Stimulated activated CD8-positive, alpha-beta memory T cell treated with anti-CD3 and anti-CD28 coated beads, Interleukin-15, amount 100 ng/mL, for 24 hours (primary cell): ENCODE measurements around the gene AMER2.
"Not testable (repeated sequence)": the region's sequence is repeated elsewhere in the genome, so short reads cannot be mapped to it uniquely, and the experiment has no call there.

Experiments
- DNase-seq: peaks from one replicate; pipeline ENCODE4 v3.0.0-alpha.2; 2020; ENCODE audit warnings: low read depth

The AMER2 gene

DNA sequence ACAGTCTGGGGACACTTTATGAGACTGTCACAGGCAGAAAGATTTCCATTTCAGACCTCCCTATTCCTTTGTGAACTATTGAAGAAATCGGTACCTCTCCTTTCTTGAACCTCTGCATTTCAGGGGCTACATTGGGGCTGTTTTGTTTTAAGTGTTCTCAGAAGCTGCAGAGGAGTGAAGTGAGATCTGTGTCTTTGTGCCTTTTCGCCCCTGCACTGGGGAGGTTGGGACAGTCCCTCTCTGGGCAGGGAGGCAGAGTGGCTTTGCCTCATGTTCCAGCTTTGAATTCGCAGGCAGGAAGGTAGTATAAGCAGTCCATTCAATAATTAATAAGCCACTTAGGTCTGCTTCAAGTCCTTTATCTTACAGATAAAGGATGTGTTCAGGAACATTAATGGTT, 9.5 kb upstream of the AMER2 start:
- no peak for DNase-seq

DNA sequence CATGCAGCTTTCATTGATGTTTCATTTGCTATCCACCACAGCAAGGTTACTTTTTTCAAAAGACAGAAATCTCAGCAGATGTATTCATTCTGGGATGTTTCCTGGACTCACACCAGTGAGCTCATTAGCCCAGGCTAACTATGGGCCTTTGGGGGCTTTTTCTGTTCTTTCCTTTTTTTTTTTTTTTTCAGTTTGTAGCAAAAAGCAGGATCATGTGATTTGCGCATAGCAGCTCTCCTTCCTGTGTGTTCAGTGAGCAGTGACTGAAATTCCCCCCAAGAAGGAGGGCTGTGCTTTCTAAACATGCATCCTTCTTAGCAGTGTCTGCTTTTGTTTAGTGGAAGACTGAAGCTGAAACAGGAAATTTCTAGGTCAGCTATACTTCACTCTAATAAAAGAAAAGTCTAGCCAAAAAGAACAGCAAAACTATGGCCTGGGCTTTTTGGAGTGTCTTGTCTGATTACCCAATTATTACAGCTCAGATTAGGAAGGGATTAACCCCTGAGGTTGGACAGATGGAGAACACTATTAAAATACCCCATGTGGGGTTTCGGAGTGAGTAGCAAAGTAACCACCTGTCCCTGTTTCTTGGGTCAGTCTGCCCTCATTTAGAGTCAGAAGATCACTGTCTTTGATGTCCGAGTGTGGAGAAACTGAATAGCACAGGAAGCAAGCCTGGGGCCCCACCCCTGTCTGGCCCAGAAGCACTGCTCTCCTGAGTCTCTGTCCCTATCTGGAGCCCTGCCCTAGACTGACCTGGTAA, 8.9 kb upstream of the AMER2 start:
- no peak for DNase-seq

DNA sequence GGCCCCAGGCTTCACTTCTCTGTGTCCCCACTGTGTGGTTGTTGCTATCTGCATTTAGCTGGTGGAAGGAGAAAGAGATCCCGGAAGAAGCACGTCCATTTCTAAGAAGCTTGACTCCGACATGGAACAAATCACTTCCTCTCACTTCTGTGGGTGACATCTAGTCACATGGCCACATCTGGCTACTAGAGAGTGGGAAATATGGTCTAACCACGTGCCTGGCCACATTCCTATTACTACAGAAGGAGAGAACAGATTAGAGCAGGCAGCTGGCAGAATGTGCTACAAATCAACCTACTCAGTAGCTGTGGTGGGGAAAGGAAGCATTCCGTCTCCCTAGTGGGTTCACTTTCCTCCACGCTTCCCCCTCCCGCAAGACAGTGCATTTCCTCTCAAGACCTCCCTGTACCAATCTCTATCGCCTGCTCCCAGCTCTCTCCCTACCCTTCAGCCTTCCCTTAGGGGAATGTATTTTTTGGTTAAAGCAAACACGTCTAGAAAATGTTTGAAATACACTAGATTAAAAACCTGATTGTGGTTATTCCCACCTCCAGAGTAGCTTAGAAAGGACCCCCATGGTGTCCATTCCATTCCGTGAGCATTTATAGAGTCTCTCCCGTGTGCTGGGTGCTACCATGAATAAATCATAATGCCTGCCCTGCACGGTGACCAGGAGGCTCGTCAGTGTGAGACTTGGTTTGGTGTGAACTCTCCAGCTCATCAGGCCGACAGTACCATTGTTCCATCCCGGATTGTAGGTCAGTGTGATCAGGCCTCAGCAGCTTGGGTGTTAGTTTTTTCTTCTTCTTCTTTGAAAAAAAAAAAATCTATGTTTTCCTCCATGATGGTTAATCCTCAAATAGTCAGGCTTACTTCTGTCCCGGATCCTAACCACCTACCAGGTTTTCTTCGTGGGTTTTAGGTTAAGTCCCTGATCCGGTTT, 8.0 kb upstream of the AMER2 start:
- no peak for DNase-seq

DNA sequence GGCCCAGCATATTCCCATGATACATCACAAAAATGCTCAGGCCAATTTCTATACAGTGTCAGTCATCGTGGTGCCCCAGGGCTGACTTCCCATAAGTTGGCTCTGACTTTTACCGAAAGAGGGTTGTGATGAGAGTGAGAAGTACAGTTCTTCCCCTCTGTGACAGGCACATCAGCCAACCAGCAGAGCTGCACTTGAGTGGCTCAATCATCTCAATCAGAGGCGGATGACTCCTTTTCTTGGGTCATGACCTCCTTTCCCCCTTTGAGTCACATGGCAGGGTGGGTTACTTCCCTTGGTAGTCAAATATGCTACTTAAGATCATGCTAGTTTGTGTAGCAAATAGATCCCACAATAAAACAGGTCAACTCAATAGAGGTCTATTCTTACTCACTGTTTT, 6.9 kb upstream of the AMER2 start:
- no peak for DNase-seq

DNA sequence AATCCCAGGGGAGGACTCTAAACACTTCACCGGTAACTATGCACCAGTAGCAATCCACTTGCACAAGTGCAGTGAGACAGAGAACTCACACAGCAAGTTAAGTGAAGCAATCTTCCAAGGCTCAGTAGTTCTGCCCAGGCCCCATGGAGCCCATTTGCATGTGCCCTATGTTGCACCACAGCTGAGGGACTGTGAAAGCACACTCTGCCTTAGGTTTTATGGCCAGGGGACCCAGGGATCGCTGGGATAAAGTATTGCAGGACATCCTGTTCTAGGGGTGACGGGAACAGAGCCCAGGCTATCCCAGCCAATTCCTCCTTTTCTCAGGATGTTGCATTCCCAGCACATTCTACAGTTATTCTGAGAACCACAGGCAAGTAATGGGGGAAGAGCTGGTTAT, 6.0 kb upstream of the AMER2 start:
- no peak for DNase-seq

DNA sequence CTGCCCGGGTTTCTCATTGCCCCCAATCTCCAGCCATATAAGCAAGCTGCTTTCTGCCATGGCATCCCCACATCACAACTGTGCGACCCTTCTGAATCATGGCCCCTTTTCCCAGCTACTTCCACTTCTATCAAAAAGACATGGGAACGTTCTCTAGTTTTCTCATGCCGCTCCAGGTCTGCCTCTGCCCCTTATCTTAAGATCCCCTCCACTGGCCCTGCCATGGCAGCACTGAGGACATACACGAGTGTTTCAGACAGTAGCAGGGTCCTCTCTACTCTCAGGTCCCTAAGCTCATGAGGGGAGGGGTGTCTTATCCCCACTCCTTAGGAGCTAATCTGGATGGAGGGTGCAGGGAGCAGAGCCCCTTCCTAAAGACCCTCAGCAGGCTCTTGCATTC, 5.5 kb upstream of the AMER2 start:
- no peak for DNase-seq

DNA sequence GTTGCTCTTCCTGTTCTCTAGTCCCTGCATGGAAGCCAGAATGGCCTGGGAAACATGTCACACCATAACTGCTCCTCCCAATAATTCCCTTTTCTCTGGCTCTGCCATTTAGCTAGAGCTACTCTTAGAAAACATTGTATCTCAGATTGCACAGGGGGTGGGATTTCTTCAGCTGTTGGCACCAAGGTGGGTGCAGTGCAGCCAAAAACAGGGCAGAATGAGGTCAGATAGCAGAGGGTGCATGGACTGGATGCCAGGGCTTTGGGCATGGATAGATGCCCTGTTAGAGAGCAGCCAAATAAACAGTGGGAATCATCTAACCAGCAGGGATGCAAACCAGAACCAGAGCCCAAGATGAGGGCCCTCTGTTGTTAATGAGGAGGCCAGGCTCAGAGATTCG, 4.9 kb upstream of the AMER2 start:
- DNase-seq = no peak

DNA sequence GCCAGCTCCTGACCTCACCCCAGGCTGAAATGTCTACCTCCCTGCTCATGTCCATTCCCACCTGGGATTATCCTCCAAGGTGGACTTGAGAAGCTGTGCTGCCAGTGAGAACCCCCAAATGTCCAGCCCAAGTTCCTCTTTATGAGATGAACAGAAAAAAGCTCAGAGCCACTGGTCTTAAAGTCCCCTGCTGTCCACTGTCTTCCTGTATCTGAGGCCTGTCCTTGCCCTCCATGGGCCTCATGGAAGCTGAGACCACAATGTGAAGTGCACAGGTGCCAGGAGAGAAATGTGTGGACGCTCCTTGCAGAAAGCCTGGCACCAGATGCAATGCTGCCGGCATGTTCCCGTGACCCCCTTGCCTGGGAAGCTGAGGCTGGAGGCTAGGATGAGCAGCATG, 3.3 kb upstream of the AMER2 start:
- DNase-seq = no peak

DNA sequence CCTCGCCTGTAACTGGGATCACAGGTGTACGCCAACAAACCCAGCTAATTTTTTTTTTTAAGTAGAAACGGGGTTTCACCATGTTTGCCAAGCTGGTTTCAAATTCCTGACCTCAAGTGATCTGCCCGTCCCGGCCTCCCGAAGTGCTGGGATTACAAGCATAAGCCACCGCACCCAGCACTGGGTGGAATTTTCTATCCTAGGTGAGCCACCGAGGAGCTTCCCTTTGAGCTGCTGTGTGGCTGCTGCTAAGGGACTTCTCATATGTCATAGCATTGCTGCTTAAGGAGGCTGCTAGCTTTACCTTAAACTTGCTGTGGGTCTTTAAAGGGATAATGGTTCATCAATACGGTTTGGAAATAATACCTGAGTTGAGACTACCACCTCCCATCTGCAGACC, 2.9 kb upstream of the AMER2 start:
- DNase-seq = no peak

DNA sequence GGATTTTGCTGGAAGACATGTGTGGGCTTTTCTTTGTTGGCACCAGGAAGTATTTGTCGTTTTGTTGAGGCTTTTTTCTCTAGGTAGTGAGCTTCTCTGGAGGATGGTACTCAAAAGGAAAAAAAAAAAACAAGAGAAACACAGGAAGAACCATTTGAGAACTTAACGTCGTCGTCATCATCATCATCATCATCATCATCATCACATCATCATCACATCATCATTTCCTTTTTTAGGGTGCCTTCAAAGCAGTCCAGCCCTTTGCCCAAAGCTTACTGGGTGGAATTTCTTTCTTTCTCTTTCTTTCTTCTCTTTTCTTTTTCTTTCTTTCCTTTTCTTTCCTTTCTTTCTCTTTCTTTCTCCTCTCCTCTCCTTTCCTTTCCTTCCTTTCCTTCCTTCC, 2.2 kb upstream of the AMER2 start:
- no peak for DNase-seq

DNA sequence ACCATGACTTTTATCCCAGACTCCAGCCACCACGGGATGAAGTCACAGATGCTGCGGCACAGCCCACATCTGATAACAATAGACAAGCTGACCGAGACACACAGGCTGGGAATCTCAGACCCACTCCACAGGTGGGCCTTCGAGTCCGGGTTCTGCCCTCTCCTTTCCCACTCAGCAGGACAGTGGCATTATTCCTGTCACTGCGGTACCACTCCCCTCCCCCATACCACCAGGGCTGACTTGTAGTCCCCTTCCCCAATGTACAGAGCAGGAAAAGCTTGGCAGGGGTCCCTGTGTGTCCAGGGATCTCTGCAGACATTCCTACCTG, 179 bp upstream of the AMER2 start:
- DNase-seq = no peak

DNA sequence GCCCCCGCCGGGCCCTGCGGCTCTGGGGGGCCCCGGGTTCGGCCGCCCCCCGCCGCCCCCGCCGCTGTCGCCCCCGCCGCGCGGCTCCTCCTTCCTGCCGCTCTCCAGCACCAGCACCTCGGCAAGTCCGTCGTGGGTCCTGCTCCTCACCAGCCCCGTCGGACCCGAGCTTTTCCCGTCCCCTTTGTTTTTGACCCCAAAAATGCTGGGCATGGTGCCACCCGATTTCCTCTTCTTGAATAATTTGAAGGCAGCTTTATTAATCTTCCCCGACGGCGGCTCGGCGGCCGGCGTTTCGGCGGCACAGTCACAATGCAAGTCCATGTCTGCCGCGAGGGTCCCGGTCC, 945 bp downstream of the AMER2 start:
- no peak for DNase-seq

DNA sequence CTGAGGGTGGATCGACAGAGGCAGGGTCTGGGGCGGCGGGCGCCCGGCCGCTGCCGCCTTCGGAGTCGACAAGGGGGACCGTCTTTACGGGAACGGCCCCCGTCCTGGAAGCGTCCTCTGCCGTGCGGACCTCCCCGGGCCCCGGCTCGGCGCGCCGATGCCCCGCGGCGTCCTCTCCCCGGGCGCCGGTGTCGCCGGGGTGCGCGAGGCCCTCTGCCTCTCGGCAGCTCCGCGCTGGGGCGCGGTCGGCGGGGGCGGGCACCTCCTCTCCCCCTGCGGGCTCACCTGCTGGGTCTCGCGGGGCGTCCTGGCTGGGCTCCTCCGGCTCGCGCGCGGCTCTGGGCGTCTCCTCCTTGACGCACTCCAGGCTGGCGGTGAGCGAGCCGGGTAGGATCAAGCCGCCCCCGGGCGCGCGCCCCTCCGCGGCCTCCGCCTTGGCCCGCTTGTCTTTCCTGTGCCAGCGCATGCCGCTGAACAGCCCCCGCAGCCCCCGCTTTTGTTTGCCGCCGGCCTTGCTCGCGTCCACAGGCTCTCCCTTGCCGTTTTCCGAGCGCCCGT, 1.5 kb downstream of the AMER2 start:
- no peak for DNase-seq

DNA sequence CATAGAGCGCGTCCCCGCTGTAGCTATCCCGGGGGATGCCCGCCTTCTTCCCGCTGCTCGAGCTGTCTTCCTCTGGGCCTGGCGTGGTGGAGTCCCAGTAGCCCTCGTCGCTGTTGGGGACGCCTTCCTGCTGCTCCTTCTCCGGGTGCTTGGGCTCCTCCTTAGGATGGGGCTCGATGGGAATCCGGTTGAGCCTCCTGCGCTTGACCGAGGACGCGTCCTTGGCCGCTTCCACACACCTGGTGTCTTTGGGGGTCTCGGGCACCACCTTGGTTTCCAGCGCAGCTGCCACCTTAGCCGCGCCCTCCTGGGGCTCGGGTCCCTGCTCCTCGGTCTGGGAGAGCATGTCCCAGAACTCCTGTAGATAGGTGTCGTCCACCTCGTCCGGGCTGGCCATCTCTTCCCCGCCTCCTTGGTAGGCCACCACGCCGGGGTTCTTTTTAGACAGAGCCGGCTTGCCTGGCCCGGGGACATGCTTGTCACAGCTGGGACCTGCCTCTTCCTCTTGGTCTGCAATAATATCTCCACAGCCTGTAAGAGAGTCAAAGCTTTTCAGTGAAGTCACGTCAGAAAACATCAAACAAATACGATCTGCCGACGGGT, 2.0 kb downstream of the AMER2 start:
- no peak for DNase-seq

DNA sequence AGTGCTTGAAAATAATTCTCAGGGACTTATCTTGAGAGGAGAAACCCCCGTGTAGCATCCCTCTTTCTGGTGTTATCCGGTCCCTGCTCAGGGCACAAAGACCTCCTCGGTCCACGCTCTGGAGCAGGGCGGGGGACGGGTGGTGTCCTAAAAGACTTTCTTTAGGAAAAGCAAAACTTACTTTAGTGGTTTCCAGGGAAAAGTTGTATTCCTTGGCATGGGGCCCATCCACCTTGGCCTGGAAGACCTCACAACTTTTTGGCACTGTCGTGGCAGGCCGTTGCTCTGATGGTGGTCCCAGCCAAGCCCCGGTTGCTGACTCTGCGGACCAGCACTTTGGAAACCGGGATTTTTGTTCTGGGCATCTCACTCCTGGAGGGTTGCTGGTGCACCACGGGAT, 2.7 kb downstream of the AMER2 start:
- DNase-seq = no peak

DNA sequence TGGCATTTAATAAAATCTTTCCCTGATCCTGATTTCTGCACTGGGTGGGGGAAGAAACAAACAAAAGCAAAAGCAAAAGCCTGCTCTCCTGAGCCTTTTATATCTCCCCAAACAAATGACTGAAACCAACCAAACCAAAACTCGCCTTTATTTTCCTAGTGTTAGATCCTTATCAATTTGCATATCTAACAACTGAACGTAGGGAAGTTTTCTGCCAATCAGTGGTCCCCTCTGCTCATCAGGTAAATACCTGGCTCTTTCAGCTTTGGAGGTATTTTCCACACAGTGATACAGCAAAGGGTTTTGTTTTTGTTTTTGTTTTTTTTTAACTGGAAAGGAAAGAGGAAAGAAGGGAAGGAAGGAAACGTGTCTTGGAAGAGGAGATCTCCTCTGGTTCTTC, 3.3 kb downstream of the AMER2 start:
- DNase-seq = no peak

DNA sequence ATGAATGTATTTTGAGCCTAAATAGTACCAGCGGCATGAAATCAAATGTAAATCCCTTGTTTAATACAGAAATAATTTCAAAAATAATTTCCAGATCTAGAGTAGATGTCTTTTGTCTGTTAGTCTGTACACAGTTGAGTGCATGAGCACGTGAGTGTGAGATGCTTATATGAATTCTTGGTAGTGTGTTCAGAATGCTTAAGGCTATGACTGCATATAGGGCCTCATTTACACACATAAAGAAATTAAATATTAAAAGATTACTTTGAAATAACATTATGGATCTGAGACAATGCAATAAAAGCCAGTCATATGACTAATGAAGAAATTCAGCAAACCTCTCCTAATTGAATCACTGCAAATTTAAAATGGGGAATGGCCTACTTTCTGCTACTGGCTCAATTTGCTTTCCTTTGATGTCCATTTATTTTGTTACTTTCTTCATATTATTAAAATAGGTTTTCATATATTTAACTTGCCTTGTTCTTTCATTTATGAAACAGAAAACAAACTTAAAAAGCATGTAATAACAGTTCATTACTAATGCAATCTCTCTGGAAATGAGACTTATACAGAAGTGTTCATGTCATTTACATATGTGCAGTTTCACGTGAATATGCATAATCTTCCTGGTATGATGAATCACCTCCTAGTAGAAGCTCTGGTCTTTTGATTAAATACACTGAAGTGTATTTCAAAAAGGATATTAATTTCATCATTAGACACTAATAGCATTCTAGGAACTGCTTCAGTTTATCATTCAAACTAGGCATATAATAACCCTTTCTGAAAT, 4.5 kb downstream of the AMER2 start:
- no peak for DNase-seq

DNA sequence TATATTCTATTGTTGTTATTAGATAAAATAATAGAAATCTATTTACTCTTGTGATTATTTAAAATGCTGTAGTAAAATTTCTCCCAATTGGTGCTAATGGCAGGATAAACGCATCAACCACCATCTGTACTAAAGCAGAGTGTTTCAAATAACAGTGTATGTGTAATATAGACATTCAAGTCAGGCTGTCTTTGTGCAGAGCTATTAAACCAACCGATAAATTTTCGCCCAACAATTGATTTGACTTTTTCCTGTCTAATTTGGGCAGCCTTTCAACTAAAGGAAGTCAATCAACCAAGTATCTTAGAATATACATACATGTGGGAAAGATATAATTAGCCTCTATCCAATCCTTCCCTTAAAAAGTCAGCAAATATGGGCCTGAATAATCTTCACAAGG, 5.8 kb downstream of the AMER2 start:
- DNase-seq = no peak

DNA sequence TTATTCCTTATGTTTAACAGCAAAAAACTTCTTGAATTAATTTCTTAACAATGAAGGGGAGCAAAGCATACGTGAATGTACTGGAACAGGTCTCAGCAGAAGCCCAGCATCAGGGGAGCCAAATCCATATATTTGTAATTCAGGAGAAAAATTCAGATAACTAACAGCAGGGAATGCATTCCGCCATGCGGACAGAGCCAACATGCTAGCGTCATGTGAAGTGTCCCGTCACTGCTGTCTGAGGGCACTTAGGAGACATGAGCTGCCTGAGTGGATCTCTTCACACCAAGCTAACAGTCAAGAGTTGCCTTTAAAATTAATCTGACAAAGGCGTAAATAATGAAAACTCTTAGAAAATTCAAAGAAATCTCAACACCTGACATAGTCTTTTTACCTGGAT, 6.4 kb downstream of the AMER2 start:
- no peak for DNase-seq

DNA sequence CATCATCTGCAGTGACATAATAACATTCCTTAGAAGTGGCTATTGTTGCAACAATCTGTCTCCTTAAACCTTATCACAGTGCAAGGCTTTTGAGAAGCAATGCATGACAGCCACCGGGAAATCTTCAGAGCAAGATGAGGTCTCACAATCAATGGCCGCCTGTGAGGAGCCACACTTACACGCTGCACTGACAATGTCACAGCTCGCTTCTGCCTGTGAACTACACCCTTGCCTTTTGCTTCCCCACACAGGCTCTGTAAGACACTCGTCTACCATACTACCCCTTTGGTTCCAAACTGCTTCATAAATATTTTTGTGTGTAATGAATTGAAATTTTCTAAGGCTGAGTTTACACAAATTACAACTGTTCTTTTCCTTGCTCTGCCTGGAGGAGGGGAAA, 6.9 kb downstream of the AMER2 start:
- not testable (repeated sequence) for DNase-seq

DNA sequence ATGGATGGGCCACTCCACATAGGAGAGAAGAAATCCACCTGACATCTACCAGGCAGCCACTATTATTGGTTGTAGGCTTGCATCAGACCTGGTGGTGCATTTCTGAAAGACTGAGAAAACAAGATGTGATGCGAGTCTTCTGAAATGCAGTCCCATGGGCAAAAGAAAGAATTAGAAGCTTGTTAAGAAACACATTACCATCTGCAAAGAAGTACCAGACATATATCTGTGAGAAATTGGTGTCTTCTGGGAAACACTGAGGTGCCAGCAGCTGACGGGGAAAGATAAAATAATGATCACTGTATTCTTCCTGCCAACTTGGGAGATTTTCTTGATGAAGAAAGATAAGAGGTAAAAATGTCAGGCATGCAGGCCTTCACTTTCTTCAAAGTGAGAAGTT, 14.4 kb downstream of the AMER2 start:
- no peak for DNase-seq

DNA sequence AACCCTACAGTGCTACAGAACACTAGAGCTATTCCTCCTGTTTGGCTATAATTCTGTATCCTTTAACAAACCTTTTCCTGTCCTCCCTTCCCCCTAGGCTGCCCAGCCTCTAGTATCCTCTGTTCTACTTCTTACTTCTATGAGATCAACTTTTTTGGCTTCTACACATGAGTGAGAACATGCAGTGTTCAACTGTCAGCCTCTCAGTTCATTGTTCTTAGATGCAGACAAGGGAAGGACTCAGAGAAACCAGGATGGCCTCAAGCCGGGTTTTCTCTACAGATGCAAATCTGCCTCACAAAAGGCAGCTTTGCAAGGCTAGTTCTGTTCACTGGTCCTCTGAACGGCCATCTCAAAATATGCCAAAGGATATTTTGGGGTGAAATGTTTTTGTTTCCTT, 18.4 kb downstream of the AMER2 start:
- DNase-seq = no peak
